ENCODE data around the gene BMAL1.

BMAL1 gene

GRCh38 chr11:13320688-13321087 lies 43.1 kb downstream of the BMAL1 start:
- no peaks in the 10 kb centered on the region for H3K27me3 ChIP-seq
- TF ChIP-seq, protein P1, sequence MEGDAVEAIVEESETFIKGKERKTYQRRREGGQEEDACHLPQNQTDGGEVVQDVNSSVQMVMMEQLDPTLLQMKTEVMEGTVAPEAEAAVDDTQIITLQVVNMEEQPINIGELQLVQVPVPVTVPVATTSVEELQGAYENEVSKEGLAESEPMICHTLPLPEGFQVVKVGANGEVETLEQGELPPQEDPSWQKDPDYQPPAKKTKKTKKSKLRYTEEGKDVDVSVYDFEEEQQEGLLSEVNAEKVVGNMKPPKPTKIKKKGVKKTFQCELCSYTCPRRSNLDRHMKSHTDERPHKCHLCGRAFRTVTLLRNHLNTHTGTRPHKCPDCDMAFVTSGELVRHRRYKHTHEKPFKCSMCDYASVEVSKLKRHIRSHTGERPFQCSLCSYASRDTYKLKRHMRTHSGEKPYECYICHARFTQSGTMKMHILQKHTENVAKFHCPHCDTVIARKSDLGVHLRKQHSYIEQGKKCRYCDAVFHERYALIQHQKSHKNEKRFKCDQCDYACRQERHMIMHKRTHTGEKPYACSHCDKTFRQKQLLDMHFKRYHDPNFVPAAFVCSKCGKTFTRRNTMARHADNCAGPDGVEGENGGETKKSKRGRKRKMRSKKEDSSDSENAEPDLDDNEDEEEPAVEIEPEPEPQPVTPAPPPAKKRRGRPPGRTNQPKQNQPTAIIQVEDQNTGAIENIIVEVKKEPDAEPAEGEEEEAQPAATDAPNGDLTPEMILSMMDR (IDR thresholded peaks at IDR 0.05; ENCODE audit: low read depth, low read length): no peak
- no peaks in the 10 kb centered on the region for H3K9me3 ChIP-seq
- no peak for DNase-seq
- H3K4me3 ChIP-seq (ENCODE audit: low read depth, low read length): no peak overlapping the region
- H3K36me3 ChIP-seq: no peaks in the 10 kb centered on the region
- H3K4me1 ChIP-seq: no peaks in the 10 kb centered on the region

- Histone ChIP-seq H3K9me3 (no peaks in the 10 kb centered on the region), H3K27me3 (no peaks in the 10 kb centered on the region), H3K4me1 (no peaks in the 10 kb centered on the region), H3K4me3 (ENCODE audit: low read depth, low read length) (no peak overlapping the region), H3K36me3 (no peaks in the 10 kb centered on the region)
- TF ChIP-seq, protein P1 (IDR thresholded peaks at IDR 0.05; ENCODE audit: low read depth, low read length): no peak
- no peak for DNase-seq
Measured at GRCh38 chr11:13321431-13321830, 43.8 kb downstream of the BMAL1 start.

DNA sequence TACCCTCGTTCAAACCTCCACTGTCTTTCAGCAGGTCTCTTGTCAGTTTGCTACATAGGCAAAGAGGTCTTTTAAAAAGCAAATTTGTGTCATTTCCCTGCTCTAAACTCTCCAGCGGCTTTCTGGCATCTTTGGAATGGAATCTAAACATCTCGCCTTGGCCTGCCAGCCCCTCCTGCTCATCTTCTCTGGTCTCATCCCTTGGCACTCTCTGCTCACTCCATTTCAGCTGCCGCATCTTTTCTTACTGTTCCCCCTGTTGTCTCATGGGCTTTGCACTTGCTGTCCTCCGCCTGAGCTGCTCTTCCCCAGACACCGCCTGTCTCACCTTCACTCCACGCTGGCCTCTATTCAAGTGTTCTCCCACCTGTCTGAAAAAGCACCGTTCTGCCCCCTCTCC lies 46.6 kb downstream of the BMAL1 start:
- Histone ChIP-seq H3K9me3 (no peaks in the 10 kb centered on the region), H3K27me3 (no peaks in the 10 kb centered on the region), H3K4me1 (no peaks in the 10 kb centered on the region), H3K4me3 (ENCODE audit: low read depth, low read length) (no peak overlapping the region), H3K36me3 (no peaks in the 10 kb centered on the region)
- no peak for DNase-seq
- TF ChIP-seq, protein P1 (IDR thresholded peaks at IDR 0.05; ENCODE audit: low read depth, low read length): no peak

- Histone ChIP-seq H3K27me3 (no peaks in the 10 kb centered on the region), H3K4me1 (no peaks in the 10 kb centered on the region; the same call in 1 of the 2 replicates), H3K36me3 (no peaks in the 10 kb centered on the region), H3K4me3 (ENCODE audit: low read depth, low read length) (no peak overlapping the region), H3K9me3 (no peaks in the 10 kb centered on the region)
- TF ChIP-seq, protein P1 (IDR thresholded peaks at IDR 0.05; ENCODE audit: low read depth, low read length): no peak
- DNase-seq: no peak
Measured at GRCh38 chr11:13324709-13325108, 47.1 kb downstream of the BMAL1 start.

DNA sequence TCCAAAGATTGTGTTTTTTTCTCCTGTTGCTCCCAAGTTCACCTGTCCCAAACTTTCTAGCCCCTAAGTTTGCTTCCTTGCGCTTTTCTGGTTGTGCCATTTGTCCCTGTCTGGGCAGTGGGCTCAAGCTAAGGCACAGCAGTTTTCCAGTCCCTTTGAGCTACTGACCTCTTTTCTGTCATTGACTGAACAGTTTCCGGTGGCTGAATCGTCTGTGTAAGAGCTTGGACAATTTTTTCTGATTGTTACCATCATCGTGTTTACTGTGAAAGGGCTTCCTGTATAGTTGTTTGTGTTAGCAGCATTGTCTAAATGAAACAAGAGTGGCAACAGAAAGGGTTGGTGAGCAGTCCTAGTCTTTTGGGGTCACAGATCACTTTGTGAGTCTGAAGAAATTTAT lies 49.8 kb downstream of the BMAL1 start:
- DNase-seq: no peak
- H3K9me3 ChIP-seq: no peaks in the 10 kb centered on the region

GRCh38 chr11:13328286-13328685 lies 50.7 kb downstream of the BMAL1 start:
- Histone ChIP-seq H3K4me3 (ENCODE audit: low read depth, low read length) (no peak overlapping the region), H3K27me3 (no peaks in the 10 kb centered on the region), H3K36me3 (no peaks in the 10 kb centered on the region), H3K9me3 (no peaks in the 10 kb centered on the region), H3K4me1 (peaks cover 4% of the 10 kb centered on the region; the same call in 1 of the 2 replicates)
- TF ChIP-seq, protein P1 (IDR thresholded peaks at IDR 0.05; ENCODE audit: low read depth, low read length): no peak
- peak; percentile 14 for DNase-seq

More for the DNA sequence above, 49.8 kb downstream of the BMAL1 start:
- H3K4me1 ChIP-seq: peaks cover 4% of the 10 kb centered on the region; the same call in 1 of the 2 replicates
- no peaks in the 10 kb centered on the region for H3K36me3 ChIP-seq
- H3K27me3 ChIP-seq: no peaks in the 10 kb centered on the region
- TF ChIP-seq, protein P1 (IDR thresholded peaks at IDR 0.05; ENCODE audit: low read depth, low read length): no peak
- H3K4me3 ChIP-seq (ENCODE audit: low read depth, low read length): no peak overlapping the region

Measured in BE2C (cell line).